Retinal pigment epithelial cell (primary cell): ENCODE data around the gene NPAS3.

Source experiments
- DNase-seq: peaks from one replicate; pipeline ENCODE4 v3.0.0-alpha.2; 2010; ENCODE audit warnings: low read depth
- H3K4me3 ChIP-seq: 2 replicates; pipeline ENCODE4 v1.5.1; 2011; ENCODE audit warnings: mild to moderate bottlenecking, low read length, control low read depth, moderate library complexity
- TF ChIP-seq, protein P1 (sequence below): conservative IDR thresholded peaks from 2 replicates; pipeline ENCODE4 v1.5.1; 2011; ENCODE audit warnings: low read depth, low read length, control low read depth, inconsistent platforms

Gene NPAS3

DNA sequence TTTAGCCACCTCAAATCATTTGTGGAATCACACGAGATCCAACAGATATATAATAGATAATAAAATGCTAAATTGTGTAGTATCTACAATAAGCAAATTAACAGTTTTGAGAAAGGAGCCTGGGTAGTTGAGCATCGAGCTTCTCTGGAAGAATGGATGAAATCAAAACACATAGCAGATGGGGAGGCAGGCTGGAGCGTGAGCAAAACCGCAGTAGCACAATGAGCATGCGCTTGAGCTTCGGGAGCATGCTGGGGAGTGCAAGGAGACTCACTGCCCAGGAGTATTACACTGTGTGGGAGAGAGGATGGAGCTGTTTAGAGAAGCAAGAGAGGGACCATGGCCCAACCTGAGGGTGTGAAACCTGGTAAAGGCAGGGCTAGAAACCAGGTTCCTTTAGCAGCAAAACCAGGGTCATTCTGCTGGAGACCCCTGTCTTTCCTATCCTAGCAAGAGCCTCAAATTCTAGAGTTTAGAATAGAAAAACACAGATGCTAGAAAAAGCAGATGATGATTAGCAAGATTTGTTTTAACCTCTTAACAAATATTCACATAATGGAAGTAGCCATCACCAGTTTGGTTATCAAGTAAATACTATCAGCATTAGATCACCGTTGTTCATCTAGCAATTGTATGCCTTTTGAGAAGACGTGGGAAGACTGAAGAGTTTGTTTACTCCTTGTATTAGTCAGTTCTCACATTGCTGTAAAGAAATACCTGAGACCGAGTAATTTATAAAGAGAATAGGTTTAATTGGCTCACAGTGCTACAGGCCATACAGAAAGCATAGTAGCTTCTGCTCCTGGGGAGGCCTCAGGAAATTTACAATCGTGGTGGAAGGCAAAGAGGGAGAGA lies 527.4 kb downstream of the NPAS3 start:
- no peak overlapping the region for H3K4me3 ChIP-seq
- no peak for DNase-seq
- TF ChIP-seq, protein P1, sequence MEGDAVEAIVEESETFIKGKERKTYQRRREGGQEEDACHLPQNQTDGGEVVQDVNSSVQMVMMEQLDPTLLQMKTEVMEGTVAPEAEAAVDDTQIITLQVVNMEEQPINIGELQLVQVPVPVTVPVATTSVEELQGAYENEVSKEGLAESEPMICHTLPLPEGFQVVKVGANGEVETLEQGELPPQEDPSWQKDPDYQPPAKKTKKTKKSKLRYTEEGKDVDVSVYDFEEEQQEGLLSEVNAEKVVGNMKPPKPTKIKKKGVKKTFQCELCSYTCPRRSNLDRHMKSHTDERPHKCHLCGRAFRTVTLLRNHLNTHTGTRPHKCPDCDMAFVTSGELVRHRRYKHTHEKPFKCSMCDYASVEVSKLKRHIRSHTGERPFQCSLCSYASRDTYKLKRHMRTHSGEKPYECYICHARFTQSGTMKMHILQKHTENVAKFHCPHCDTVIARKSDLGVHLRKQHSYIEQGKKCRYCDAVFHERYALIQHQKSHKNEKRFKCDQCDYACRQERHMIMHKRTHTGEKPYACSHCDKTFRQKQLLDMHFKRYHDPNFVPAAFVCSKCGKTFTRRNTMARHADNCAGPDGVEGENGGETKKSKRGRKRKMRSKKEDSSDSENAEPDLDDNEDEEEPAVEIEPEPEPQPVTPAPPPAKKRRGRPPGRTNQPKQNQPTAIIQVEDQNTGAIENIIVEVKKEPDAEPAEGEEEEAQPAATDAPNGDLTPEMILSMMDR: no peak

DNA sequence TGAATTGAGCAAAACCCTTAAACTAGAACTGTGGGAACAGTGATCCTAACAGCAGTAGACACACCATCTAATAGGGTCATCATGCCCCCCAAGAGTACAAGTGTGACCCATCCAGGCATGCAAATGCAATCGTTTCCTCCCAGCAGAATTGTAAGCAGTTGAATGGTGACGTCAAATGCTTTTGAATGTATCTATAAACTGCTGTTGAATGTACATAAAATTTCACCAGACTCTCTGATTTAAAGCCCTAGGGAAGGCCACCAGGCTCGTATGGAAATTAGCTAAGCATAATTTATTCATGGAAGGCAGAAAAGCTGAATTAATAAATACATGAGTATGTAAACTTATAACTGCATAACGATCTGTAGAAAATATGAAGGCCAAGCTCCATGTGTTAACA lies 529.3 kb downstream of the NPAS3 start:
- TF ChIP-seq, protein P1: no peak
- no peak overlapping the region for H3K4me3 ChIP-seq
- no peak for DNase-seq

DNA sequence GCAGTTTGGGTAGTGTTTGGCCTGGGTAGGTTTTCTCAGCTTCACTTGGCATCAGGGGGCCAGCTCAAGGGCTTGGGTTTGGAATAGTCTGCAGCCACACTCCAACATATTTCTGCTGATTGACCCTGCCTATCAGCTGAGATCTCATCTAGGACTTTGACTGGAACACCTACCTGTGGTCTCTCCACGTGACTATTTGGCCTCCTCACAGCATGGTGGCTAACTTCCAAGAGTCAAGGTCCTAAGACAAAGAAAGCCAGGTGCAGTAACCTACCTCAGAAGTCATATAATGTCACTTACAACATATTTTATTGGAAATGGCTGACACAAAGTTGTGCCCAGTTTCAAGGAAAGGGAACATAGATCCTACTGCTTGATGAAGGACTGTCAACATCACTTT lies 531.2 kb downstream of the NPAS3 start:
- TF ChIP-seq, protein P1: no peak
- no peak overlapping the region for H3K4me3 ChIP-seq
- DNase-seq: no peak

DNA sequence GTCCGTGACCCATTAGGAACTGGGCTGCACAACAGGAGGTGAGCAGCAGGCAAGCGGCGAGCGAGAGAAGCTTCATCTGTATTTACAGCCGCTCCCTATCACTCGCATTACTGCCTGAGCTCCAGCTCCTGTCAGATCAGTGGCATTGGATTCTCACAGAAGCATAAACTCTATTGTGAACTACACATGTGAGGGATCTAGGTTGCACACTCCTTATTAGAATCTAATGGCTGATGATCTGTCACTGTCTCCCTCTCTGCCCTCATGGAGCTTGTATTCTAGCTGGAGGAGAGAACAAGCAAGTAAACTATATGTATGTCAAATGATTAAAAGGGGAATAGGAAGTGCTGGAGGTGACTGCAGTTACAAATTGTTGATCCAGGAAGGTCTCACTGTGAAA lies 533.1 kb downstream of the NPAS3 start:
- DNase-seq: no peak
- TF ChIP-seq, protein P1: no peak

DNA sequence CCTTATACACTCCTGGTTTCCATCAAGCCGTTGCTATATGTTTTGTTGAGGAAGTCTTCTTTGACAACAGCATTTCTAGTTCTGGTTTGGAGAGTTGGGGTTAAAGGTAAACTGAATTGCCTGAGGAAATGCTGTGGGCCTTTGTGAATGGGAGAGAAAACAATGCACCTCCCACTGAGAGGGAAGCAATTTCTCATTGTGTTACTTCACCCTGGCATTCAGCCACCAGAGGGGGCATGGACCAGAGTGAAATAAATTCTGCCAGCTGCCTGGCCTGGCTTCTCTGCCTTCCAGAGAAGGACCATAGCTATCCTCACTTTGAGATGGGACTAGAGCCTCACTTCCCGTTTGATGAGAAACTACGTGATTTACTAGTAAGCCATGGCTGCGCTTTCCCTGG lies 536.9 kb downstream of the NPAS3 start:
- TF ChIP-seq, protein P1: peak; percentile 76
- no peak for DNase-seq
- no peak overlapping the region for H3K4me3 ChIP-seq

More for the DNA sequence above, 533.1 kb downstream of the NPAS3 start:
- H3K4me3 ChIP-seq: no peak overlapping the region

DNA sequence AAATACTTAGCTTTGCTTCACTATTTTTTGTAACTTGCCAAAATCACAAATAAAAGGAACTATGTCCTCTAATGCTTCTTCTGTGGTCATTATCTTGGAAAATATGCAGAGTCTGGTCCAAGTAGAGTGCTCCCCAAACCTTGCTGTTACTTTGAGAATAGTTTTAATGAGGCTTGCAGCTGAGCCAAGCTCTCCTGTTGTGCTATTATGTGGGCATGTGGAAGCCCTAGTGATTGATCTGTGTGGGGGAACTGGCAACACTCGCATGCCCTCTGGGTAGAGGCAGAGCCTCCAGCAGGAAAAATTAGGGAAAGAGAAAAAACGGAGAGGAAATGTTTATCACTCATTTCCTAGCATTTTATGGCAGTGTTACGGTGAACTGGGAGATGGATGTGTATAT lies 539.1 kb downstream of the NPAS3 start:
- TF ChIP-seq, protein P1: no peak
- H3K4me3 ChIP-seq: no peak overlapping the region
- DNase-seq: no peak
